GM15510 (cell line): ENCODE results near the gene LEMD2.

Experiments used
- POLR2A ChIP-seq: IDR thresholded peaks from 3 replicates; pipeline ENCODE4 v1.6.1; 2011; ENCODE audit warnings: borderline replicate concordance; ENCODE audit not compliant: insufficient read length; ENCODE audit errors: extremely low read depth

The LEMD2 gene

GRCh38 chr6:33763483-33763882, 25.4 kb downstream of the LEMD2 start:
- TF ChIP-seq POLR2A, result no peak

DNA sequence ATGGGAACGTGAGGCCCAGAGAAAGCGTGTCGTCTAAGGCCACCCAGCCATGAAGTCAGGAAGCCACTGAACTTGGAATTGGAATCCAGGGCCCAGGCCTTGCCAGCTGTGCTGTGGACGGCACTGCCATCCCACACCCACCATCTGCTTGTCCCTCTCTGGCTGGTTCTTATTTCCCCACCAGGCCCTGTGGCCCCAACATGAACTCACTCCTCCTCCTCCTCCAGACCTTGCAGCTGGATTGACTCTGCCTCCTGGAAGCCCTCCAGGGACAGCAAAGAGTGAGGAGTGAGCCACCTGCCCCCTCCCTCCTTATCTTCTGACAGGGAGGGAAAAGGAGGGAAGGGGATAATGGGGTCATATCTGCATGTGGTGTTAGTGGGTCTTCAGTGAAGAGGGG, 26.2 kb downstream of the LEMD2 start:
- no peak for TF ChIP-seq POLR2A

GRCh38 chr6:33761922-33762629, 26.9 kb downstream of the LEMD2 start:
- no peak for TF ChIP-seq POLR2A

DNA sequence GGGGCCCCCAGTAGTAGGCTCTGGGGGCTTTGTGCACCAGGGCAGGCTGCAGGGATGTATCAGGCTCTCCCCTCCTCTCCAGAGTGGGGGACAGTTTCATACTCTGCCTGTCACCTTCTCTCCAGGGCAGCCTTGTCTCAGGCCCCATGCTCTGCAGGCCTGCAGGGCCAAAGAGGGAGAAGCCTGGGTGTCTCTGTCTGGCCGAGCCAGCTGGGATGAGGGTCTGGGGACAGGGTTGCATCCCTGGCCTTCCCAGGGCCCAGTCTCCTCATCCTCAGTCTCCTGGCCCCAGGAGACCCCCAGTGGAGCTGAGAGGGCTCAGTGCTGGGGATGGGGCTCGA, 27.4 kb downstream of the LEMD2 start:
- no peak for TF ChIP-seq POLR2A

- TF ChIP-seq POLR2A, result no peak
Measured at GRCh38 chr6:33759887-33760629, 28.9 kb downstream of the LEMD2 start.

GRCh38 chr6:33758815-33759216, 30.1 kb downstream of the LEMD2 start:
- no peak for TF ChIP-seq POLR2A

- TF ChIP-seq POLR2A, result no peak
Measured at GRCh38 chr6:33757906-33758305, 31.0 kb downstream of the LEMD2 start.

DNA sequence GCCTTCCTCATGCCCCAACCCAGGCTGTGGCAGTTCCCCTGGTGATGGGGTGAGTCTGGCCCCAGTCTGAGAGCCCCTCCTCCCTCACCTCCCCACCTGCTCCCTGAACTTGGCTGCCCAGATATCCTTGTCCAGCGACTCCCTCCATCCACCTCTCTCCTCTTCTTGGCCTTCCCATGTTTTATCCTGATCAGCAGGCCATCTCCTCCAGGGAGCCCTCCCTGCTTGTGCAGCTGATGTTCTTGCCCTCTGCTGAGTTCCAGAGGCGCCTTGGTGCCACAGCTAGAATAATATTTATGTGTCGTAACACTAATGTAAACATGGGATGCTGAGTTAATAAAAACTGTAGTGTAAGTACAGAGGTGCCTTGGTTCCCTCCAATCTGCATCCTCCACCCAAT, 31.8 kb downstream of the LEMD2 start:
- no peak for TF ChIP-seq POLR2A

DNA sequence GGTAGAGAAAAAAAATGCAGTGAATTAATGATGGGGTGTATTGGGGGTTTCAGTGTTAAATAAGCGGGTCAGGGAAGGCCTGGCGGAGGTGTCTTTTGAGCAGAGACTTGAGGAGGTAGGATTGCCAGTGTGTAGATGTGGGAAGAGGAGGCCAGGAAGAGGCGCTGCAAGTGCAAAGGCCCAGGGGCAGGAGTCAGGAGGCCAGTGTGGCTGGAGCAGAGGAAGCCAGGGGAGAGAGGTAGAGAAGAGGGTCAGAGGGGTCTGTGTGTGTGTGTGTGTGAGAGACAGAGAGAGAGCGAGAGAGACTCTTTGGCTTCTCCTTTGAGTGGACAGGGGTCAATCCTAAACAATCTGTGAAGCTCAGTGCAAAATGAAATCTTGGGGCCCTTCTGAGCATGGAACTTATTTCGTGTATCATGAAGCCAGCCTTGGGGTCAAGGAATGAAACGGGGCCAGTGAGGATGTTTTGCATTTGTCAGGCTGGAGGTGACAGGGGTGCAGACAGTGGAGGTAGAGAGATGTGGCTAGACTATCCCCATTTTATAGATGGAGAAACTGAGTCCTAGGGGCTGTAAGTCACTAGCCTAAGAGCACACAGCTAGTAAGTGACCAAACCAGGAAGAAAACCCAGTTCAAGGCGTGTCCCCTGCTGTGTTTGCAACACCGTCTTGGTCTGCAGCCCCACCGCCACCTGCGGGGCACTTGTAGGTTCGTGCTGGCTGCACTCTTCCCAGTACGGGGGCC, 32.5 kb downstream of the LEMD2 start:
- no peak for TF ChIP-seq POLR2A

DNA sequence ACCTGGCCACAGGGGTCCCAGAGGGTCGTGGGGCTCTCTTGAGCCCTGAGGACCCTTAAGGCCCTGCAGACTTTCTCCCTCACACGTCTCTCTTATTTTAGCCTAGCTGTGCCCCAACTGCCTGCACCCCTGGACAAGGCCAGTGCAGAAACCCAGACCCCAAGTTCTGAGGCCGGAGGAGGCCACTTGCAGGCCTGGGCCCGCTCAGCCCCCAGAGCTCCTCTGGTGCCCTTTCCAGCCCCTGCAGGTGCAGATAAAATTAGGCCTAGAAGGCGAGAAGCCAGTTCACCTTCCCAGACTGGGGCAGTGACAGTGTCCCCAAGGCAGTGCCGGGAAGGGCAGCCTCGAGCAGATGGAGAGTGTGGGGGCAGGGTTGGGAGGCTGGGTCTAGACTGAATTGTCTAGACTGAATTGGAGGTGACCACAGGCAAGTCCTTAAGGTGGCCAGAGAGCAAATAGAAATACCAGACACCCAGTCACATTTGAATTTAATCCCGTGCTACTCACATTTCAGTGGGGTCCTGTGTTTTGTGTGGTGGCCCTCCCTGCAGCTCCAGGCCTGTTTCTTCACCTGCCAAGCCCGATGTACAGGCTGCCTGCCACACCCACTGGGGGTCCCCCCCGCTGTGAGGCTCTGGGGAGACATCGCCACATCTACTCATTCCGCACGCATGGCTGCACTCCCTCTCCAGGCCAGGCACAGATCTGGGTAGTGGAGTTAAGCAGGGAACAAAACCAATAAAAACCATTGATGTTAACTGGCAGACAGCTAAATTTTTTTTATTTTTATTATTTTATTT, 33.7 kb downstream of the LEMD2 start:
- no peak for TF ChIP-seq POLR2A

GRCh38 chr6:33754222-33754621, 34.7 kb downstream of the LEMD2 start:
- no peak for TF ChIP-seq POLR2A

DNA sequence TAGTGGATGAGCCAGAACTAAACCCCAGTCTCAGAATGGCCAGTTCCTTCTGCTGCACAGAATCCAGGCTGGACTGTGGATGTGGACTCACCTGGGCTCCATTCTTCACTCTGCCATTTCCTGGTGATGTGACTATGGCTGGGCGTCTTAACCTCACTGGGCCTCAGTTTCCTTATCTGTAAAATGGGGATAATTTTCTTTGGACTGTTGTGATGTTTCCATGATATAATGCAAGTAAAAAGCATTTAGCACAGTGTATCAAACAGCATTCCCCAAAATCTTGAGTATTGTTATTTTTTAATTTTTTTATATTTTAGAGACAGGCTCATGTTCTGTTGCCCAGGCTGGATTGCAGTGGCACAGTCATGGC, 36.3 kb downstream of the LEMD2 start:
- no peak for TF ChIP-seq POLR2A

DNA sequence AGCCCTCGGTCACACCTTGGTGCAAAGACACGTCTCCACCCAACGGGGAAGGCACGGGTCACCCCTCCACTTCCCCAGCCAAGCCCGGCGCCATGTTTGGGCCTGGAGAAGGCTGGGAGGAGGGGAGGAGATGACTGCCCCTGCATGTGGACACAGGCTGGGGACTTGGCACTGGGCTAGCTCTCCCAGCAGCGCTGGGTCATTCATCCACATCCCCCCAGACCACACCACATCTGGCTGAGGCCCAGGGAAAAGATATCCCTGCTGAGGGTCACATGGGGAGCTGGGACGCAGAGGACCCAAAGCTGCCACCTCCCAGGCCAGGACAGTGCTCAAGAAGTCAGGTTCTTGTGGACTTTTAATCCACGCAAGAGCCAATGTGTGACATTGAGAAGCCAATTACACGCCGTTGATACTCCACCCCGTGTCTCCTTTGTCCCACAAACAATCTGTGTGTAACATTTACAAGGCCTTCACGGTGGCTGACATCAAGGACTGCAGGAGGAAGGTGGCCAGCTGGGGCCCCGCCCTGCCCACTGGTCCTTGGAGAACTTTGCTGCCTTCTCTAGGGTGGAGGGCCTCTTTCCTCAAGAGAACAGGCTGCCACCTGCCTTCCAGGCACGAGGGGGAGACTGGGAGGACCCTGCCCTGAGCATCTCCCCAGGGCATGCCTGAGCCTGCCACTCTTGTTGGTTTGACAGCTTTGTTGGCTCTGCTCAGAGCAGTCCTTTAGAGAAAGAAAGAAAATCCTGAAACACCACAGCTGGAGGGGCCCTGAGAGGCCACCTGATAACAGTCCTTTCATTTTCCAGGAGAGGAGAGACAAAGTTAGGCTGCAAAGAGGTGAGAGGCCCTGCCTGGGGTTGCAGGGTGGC, 36.9 kb downstream of the LEMD2 start:
- no peak for TF ChIP-seq POLR2A

DNA sequence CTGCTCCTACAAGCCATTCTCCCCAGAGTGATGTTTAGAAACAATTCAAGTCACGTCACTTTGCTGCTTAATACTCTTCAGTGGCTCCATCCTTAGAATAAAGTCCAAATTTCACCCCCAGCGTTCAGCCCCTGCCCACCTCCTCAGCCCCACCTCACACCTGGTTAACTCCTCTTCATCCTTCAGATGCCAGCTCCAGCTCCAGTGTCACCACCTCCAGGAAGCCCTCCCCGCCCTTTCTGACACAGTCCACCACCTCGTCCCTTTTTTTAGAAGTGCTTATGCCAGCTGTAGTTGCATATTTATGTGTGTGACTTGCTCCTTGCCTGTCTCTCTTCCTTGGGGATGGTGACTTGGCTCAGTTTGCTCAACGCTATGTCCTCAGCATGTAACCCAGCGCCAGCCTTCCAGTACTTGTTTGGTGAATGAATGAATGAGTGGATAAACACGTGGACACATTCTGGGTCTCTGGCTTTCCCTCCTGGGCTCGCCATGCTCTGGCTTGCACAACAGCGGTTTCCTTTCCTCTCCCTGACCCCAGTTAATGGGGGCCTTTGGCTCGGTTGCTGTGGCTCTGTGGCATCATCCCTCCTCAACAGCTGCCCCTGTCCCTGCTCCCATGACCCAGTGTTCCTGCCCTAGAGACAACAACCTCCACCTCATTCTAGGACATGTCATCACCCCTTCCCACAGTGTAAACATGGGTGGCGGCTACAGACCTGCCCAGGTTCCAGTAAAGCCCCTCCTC, 38.5 kb downstream of the LEMD2 start:
- no peak for TF ChIP-seq POLR2A

- TF ChIP-seq POLR2A, result no peak
Measured at GRCh38 chr6:33749401-33749800, 39.5 kb downstream of the LEMD2 start.
